T follicular helper cell (primary cell): ENCODE results near the gene CD96.

Experiments used
- DNase-seq: peaks from one replicate; pipeline ENCODE4 v3.0.0-alpha.2; 2020; ENCODE audit warnings: low read depth

Gene CD96

DNA sequence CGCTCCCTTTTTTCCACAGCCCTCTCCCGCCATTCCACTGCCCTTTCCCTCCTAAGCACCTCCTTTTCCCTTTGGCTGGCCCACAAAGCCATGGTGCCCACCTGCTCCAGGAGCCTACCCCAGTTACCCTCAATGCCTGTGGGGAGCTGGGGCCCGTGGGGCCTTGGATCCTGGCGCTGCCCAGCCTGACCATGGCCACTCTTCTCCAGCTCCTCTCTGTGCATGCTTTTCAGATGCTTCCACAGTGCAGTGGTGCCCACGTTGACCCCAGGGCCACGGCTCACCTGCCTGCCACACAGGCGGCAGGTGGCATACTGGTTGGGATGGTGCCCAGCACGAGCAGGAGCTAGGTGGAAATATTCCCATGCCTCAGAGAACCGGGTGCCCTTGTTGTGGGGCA lies 51.7 kb downstream of the CD96 start:
- DNase-seq: no peak

DNA sequence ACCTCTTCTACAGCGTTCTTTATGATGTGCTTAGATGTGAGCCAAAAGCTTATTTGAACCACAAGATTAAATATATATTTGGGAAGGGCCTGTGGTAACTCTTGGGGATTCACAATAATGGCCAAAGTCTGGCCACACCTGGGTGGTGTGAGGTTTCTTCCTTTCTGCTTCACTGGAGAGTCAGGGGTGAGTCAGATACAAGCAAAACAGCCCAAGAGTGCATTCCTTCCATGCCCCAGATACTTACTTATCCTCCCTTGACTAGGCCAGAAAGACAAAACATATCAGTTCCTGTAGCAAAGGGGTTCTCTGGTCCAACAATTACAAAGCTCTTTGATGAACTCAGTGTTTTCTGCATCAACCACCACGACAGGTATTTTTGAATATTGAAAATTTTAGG lies 52.2 kb downstream of the CD96 start:
- DNase-seq: no peak

DNA sequence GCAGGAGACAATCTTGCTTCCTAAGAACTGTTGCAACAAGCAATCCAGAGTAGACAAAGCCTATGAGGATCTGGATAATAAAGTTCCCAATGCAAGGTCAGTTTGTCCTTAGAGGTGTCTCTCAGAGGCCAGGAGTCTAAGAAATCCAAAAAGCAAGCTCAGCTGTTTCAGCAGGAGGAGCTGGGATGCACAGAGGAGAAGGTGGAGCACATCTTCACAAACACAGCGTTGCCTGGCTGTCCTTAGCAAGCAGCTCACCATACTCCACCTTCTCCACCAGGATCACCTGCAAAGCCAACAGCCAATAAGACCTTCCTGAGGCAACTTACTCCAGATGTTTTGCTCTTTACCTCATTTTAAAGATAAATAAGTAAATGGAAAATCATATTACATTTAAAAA lies 52.8 kb downstream of the CD96 start:
- DNase-seq: no peak

DNA sequence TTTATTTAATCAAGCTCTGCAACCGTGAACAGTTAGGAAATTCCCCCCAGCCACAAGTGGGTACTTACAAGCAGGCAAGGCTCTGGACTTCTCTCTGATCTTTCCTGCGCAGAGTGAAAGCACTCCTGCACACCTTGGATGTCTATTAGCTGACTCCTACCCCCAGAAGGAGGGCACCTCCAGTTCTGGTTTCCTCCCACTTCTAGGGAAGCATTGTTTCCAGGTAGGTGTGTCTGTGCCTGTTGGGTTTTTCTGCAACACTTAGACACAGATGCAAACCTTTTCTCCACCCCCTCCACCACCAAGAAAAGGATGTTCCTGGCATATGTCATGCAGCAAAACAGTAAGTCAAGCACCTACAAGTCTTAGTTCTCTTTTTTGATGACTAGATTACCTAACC lies 53.2 kb downstream of the CD96 start, which contains the start of gene ZBED2:
TSS of gene ZBED2 (minus strand) at position 115 of the 400 bp plus-strand sequence. CDS start 1,145 bp downstream, outside the sequence.
- no peak for DNase-seq

DNA sequence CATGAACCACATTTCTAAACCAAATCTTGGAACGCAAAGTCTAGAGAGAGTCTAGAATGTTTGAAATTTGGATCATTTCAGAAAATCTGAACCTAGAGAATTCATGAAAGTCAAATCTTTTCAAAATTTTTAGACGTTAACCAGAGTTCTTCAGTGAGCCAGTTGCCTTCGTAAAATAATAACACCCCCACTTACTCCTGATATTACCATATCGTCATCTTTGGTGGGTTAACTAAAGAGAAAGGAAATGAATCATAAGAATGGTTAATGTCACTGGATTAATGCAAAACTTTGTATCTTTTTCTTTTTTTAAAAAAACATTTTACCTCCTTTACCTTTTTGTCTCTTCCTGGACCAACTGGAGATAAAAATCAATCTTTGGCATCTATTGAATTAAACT lies 54.3 kb downstream of the CD96 start:
- no peak for DNase-seq

DNA sequence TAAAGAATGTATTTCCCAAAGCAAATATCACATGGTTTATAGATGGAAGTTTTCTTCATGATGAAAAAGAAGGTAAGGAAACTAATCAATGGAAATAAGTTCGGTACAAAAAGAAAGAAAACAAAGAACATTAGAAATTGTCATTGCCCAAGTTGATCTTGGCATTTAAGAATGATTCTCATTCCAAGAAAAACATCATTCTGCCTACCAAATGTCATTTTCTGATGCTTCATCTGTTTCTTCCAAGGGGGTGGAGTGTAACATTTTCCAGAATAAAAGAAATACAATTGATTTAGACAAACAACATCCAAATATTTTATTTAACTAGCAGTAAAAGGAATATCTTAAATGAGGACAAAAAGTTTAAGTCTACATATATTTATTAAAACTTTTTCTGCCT lies 56.1 kb downstream of the CD96 start:
- DNase-seq: no peak

DNA sequence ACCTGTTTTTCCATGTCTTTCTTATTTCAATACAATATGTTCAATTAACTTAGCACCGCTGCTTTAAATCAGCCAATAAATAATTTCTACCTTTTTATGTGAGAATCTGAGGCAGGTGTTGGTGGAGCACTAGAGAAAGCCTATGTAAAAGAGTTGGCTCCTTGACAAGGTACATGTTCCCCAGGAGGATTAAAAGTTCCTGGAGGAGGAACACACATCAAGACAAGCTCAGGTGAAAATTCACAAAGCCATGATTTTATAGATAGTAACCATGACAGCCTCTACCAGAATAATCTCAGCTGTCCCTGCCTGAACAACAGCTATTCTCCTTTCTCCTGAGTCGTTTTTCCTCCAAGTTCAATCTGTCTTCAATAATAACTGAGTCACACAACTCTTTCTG lies 56.6 kb downstream of the CD96 start:
- no peak for DNase-seq

DNA sequence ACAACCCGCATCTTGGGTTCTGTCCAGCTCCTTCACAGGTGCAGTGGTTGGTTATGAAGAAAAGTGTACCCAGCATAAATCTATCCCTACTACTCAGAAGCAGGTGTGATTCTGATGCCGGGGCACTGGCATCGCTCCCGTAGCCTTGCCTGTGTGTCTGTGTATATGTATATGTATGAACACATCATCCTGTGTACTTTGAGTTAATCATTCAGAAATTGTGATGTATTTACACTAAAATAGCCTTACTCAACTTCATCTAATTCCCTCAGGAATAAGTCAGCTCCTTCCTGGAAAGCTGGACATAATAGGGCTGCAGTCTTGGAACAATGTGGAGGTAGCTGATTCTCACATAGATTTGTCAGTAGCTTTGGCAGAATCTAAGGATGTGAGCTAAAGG lies 59.8 kb downstream of the CD96 start:
- no peak for DNase-seq

DNA sequence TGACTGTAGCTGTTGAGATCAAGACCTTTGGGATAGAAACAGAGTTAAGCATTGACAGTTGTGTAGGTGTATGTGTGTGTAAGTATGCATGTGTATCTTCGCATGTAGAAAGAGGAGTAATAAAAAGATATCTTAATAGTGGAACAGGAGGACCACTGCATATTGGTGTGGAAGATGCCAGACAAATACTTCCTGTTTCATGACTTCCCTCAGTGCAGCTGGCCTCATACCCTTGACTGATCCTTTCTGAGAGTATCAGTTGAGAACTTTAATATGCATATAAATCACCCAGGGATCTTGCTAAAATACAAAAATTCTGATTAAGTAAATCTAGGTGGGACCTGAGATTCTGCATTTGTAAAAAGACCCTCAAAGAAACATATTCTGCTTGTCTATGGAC lies 61.7 kb downstream of the CD96 start:
- no peak for DNase-seq

DNA sequence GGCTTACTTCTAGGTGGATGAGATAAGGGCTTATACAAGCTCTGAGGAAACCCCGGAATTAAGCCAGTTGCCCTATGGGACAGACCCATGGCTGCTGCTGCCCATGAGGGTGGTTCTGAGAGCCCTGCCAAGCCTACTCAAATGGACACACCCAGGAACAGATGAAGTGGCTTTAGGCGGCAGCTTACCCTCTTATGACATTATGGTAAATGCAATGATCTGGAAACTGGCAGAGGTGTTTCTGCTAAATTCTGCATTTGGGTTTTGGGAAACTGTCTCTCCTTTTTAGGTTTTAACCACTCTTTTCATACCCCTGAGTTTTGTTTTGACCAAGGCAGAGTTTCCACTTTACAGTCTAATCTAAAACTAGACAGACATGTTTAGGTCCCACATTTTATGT lies 62.1 kb downstream of the CD96 start:
- no peak for DNase-seq

DNA sequence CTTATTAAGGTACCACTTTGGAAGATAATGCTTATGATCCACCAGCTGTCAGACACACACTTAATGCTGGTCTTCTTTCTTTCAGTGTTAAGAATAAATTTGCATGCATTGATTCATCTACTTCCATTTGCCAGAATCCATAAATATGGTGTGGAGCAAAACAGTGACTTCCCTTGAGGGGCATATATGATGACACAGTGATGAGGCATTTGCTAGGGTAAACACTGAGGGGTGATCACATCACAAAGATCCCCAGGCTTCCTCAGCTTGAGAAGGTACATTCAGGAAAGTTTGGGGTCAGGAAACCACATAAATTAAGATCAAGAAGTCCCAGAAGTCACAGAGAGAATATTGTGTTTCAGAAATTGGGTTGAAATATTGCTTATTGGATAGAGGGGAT lies 63.0 kb downstream of the CD96 start:
- no peak for DNase-seq

DNA sequence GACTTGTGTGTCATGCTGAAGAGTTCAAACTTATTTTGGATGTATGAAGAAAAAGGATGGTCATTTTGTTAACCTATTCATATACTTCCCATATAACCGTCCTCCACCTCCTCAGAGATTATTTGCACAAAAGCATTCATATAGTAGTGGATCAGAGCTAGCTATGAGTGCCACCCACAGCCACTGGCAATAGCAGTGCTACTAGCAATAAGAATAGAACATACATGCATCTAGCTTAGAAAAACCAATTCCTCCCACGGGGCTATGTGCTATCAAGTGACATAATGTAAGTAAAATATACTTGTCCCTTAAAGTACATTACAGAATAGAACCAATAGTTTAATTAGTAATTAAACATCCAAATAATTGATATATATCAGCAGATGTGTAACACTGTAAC lies 63.5 kb downstream of the CD96 start:
- DNase-seq: no peak

DNA sequence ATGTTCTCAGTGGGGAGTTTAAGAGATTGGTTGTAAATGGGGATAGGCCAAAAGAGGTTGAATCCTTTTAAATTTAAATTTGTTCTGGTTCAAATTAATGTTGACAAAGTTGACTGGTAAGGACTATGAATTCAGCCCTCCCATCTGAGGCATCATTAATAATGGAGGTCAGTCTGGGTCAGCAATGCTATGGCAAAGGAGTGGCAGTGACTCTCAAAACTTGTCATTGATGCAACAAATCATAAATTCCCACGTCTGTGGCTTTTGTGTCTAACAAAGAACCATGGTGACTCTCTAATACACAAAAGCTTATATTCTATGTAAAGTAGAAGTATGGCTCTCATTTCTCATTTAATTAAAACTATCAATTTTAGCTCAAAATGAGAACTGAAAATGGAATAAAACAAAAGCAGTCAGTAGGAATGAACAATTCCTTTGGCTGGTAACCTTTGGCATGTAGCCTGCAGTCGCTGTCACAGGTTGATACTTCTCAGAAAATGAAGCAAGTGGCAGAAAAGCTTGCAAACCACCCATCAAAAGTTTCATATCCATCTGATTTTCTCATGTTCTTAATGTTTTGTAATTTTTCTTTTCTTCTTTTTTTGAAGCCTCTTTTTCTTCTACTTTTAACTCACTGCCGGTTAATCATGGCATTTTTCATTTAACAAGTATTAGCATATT lies 65.4 kb downstream of the CD96 start:
- DNase-seq: no peak

DNA sequence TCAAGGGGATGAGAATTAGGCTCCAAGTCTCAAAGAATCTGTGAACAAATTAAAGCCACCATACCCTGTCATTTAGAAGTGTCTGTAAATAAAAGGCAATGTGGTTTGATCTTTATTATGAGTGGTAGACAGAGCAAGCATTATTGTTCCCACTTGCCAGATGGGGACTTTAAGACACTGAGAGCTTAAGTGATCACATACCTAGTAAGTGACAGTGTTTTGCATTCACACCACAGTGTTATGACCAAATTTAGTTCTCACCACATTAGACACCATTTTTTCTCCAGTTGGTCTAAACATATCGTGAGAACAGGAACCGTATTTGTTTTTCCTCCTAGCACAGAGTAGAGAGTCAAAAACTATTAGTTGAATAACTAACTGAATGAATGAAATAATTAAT lies 66.4 kb downstream of the CD96 start:
- DNase-seq: no peak

DNA sequence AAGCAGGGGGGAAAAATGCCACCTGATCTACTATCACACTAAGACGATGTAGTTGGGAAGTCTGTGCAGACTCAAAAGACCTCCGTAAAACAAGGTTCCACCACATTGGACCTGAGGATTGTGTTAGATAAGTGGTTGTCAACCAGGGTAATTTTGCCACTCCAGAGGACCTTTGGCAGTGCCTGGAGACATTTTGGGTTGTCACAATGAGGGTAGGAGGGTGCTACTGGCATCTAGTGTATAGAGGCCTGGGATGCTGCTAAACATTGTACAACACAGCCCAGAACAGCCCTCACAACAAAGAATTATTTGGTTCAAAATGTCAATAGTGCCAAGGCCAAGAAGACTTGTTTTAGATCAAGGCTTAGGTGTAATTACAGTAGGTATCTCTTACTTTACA lies 67.7 kb downstream of the CD96 start:
- no peak for DNase-seq

DNA sequence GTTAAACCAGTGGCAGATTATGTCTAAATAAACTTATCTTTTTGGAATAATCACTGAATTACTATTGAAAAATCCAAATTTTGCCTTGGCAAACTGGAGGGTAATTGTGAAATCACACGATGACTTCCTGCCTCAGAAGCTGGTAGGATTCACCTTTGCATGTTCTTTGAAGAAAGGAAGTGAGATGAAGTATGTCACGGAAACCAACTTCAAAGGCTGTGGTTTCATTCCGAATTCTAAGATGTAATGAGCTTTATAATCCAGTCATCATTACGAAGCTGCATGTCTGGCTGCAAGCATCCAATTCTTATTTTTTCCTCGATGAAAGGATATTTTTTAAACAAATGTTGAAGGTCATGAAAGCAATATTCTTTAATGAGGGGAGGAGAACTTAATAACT lies 68.2 kb downstream of the CD96 start:
- DNase-seq: peak; percentile 51

DNA sequence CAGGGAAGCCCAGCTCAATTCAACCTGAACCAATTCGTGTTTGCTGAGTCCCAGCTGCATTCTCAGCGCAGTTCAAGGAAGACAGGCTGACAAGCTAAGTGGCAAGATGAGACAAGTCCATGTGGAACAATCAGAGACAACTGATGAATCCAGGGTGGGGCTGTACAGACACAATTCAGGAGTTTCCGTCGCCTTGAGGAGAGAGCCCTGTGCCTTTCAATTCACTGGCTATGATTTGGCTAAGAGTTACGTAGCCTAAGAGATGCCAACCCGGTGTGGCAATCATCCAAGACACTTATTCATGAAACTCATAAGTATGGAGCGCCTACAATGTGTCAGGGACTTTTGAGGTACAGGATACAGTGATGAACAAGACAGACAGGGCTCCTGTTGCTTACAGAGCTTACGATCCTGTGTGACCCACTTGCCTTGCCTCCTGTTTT lies 68.6 kb downstream of the CD96 start:
- peak; percentile 22 for DNase-seq

DNA sequence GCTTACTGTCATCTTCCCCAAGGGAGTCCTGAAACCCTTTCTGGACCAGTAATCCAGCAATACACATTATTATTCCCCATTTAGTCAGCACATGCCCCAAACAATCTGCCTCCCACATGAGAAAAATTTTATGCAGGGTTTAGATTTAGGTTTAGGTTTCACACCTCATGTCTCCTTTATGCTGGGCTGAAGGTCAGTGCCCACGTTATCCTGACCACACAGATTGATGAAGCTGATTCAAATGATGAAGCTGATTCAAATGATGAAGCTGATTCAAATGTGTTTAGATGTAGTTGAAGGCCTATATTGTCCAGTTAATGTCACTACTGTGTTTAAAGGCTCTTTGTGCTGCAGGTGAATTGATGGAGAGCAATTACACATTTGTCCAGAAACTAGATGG lies 71.3 kb downstream of the CD96 start:
- no peak for DNase-seq

DNA sequence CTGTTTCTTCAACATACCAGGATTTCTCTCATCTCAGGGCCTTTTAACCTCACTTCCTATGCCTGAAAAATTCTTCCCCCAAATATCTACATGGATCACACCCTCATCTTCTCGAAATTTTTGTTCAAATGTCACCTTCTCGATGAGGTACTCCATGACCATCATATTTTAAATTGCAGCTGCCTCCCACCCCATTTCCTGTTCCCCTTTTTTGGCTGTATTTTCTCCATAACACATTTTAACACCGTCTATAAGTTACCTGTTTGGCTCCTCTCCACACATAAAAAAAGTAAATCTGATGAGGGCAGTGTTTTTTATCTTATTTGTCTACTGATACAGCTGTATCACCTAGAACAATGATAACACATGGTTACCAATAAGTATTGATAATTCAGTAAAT lies 73.9 kb downstream of the CD96 start:
- DNase-seq: no peak

DNA sequence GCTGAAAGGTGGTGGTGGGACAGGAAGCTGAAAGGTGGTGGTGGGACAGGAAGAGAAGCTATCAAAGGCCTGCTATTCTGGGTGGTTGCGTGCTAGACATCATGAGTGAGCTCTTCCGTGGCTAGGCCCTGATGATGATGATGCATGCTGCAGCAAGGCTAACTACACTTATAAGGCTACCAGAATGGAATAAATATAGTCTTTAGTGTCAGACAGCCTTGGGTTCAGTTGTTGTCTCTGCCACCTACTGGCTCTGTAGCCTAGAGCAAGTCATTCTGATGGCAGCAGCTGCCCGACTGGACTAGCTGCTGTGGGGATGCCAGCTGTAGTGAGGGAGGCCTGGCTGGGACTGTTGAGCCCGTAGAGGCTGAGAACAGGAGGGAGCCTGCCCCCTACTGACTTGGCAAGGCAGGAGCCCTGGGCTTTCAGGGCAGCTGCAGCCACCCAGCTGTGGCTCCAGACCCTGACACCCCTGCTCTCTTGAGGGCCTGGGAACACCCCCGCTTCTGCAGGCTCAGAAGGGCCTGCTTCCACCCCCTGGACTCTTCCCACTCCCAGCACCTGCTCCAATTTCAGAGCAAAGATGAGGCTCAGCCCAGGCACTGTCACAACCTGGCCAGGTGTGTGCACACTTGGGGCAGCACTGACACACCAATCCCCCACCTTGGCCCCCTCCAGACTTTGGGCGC lies 74.6 kb downstream of the CD96 start:
- peak; percentile 48 for DNase-seq

DNA sequence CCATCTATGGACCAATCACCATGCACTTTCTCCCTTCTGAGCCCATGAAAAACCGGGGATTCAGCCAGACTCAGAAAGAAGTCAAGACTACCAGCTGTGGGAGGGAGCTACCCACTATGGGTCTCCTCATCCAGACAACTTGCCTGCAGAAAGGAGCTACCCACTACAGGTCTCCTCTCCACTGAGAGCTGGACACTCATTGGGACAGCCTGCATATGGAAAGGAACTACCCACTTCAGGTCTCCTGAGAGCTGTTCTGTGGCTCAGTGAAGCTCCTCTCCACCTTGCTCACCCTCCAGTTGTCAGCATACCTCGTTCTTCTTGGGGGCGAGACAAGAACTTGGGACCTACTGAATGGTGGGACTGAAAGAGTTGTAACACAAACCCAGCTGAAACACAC lies 75.4 kb downstream of the CD96 start:
- DNase-seq: no peak

DNA sequence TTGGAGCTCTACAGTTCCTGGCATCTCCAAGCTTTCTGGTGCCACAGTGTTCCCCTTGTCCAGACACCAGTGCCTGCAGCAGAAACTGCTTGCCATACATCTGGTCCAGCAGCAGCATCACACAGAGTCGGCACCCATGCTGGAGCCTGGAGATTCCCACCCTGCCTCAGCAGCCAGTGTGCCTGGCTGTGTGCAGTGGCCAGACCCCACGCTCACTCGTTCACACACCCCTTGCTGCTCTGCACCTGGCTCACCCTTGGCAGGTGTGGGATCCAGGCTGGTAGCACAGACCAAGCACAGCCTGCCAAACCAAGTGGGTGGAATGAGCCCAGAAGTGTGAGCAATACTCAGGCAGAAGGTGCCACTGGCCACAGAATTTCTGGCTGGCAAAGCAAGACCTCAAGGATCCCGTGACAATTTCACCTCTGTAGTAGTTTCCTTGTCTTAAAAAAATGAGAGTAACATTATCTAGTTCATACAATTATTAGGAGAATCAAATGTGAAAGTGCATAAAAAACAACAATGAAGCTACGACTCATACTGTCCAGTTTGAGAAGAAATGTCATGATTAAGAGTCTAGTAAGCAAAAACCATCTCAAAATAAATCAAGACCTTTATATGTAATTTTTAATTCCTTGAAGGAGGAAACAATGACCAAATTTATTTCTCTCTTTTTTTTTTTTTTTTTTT lies 76.1 kb downstream of the CD96 start:
- no peak for DNase-seq

DNA sequence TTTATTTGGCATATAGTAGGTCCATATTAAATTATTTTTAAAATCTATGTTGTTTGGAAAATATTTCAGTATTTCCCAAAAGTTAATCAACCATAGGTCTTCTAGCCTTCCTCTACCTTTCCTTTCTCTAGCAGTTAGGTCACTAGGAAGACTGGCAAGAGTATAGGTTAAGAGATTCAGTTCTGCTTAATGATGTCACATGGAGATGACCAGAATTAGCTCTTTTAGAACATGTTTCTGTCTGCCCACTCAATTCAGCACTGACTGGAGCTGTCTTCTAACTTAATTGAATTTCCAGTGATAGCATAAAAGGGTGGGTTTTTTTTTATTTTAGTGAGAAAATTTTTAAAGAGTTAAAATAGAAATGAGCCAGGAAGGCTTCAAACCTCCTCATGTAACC lies 76.9 kb downstream of the CD96 start:
- DNase-seq: no peak
